GM19239 (cell line): ENCODE measurements around the gene PRLHR.

Experiments
- DNase-seq: peaks from one replicate; pipeline ENCODE4 v3.0.0; 2011; ENCODE audit warnings: low spot score; ENCODE audit not compliant: insufficient read length
- FAIRE-seq: peaks from 2 replicates; lab custom pipeline; 2011; peaks lifted over from hg19 to GRCh38; lab: Jason Lieb, UNC

The PRLHR gene

GRCh38 chr10:118565301-118566075 is 30.0 kb downstream of the PRLHR start:
- FAIRE-seq (no peak), DNase-seq (no peak)

GRCh38 chr10:118564652-118565051 is 30.8 kb downstream of the PRLHR start:
- FAIRE-seq (no peak), DNase-seq (no peak)

- FAIRE-seq: no peak
- no peak for DNase-seq
Observed at GRCh38 chr10:118564114-118564513, 31.3 kb downstream of the PRLHR start.

- no peak for FAIRE-seq
- no peak for DNase-seq
Observed at GRCh38 chr10:118563373-118563890, 32.0 kb downstream of the PRLHR start.

GRCh38 chr10:118562851-118563250 is 32.6 kb downstream of the PRLHR start:
- no peak for FAIRE-seq
- DNase-seq: no peak

GRCh38 chr10:118557946-118558345 is 37.5 kb downstream of the PRLHR start:
- DNase-seq: no peak
- FAIRE-seq: no peak

GRCh38 chr10:118551535-118552100 is 43.8 kb downstream of the PRLHR start:
- FAIRE-seq (no peak), DNase-seq (no peak)

GRCh38 chr10:118547282-118547681 is 48.2 kb downstream of the PRLHR start:
- DNase-seq (no peak), FAIRE-seq (no peak)

- no peak for FAIRE-seq
- no peak for DNase-seq
Observed at GRCh38 chr10:118546479-118546878, 49.0 kb downstream of the PRLHR start.

- no peak for DNase-seq
- FAIRE-seq: no peak
Observed at GRCh38 chr10:118545381-118545780, 50.1 kb downstream of the PRLHR start.

- FAIRE-seq (no peak), DNase-seq (no peak)
Observed at GRCh38 chr10:118544401-118544948, 51.0 kb downstream of the PRLHR start.

- FAIRE-seq: peak; percentile 26
- DNase-seq: peak; percentile 17
Observed at GRCh38 chr10:118543714-118544400, 51.6 kb downstream of the PRLHR start.

- FAIRE-seq (no peak), DNase-seq (no peak)
Observed at GRCh38 chr10:118542745-118543144, 52.7 kb downstream of the PRLHR start.

GRCh38 chr10:118542205-118542604 is 53.2 kb downstream of the PRLHR start:
- no peak for DNase-seq
- no peak for FAIRE-seq

GRCh38 chr10:118541718-118542117 is 53.7 kb downstream of the PRLHR start:
- FAIRE-seq (no peak), DNase-seq (no peak)
